COR-L47 (cell line): ENCODE measurements around the gene ZNF439.
A peak's percentile ranks its signal among the peaks of the same experiment; 100 is the strongest.
"Not testable (repeated sequence)": the region's sequence is repeated elsewhere in the genome, so short reads cannot be mapped to it uniquely, and the experiment has no call there.

Source experiments
- DNase-seq: peaks from one replicate; lab custom pipeline; 2025; lab: John Stamatoyannopoulos, UW

Gene ZNF439

GRCh38 chr19:11868188-11868587 is 19.7 kb downstream of the ZNF439 start:
- DNase-seq, result no peak

- no peak for DNase-seq
Observed at GRCh38 chr19:11872624-11873023, 24.1 kb downstream of the ZNF439 start.

- DNase-seq, result no peak
Observed at GRCh38 chr19:11873762-11874161, 25.2 kb downstream of the ZNF439 start.

GRCh38 chr19:11879687-11880266 is 31.3 kb downstream of the ZNF439 start:
- peak; percentile 15 for DNase-seq

GRCh38 chr19:11880598-11880997 is 32.1 kb downstream of the ZNF439 start:
- DNase-seq, result no peak

GRCh38 chr19:11881151-11881800 is 32.8 kb downstream of the ZNF439 start:
- DNase-seq, result peak; percentile 47

- DNase-seq, result no peak
Observed at GRCh38 chr19:11882606-11883005, 34.1 kb downstream of the ZNF439 start.

GRCh38 chr19:11887234-11887610 is 38.7 kb downstream of the ZNF439 start:
- DNase-seq, result no peak

- DNase-seq, result peak; percentile 4
Observed at GRCh38 chr19:11887611-11888531, 39.3 kb downstream of the ZNF439 start, which contains the start of gene ZNF69. Gene ZNF69 (plus strand): TSS chr19:11887782. CDS start chr19:11887924, 142 bp downstream.

- DNase-seq, result not testable (repeated sequence)
Observed at GRCh38 chr19:11889901-11890300, 41.4 kb downstream of the ZNF439 start.

- DNase-seq, result no peak
Observed at GRCh38 chr19:11890634-11891033, 42.1 kb downstream of the ZNF439 start.

GRCh38 chr19:11894851-11895250 is 46.3 kb downstream of the ZNF439 start:
- DNase-seq, result no peak

GRCh38 chr19:11902228-11902627 is 53.7 kb downstream of the ZNF439 start:
- no peak for DNase-seq

- no peak for DNase-seq
Observed at GRCh38 chr19:11905928-11906327, 57.4 kb downstream of the ZNF439 start.

GRCh38 chr19:11911937-11912336 is 63.4 kb downstream of the ZNF439 start:
- DNase-seq, result not testable (repeated sequence)

GRCh38 chr19:11914417-11915051 is 66.0 kb downstream of the ZNF439 start:
- DNase-seq, result not testable (repeated sequence)
